HUES64 (cell line): ENCODE data around the gene GRIK1.

Experiments
- H3K27ac ChIP-seq: 2 replicates; pipeline ENCODE4 v1.7.0; 2013; ENCODE audit warnings: low read depth, low read length, inconsistent platforms
- H3K27me3 ChIP-seq: 2 replicates; pipeline ENCODE4 v1.6.1; 2013; ENCODE audit warnings: mild to moderate bottlenecking, low read length; ENCODE audit not compliant: insufficient read depth
- H3K36me3 ChIP-seq: 2 replicates; pipeline ENCODE4 v1.6.1; 2013; ENCODE audit warnings: mild to moderate bottlenecking, low read length; ENCODE audit not compliant: insufficient read depth
- H3K4me1 ChIP-seq: 2 replicates; pipeline ENCODE4 v1.6.1; 2013; ENCODE audit warnings: mild to moderate bottlenecking, low read length, moderate library complexity; ENCODE audit not compliant: insufficient read depth
- H3K4me3 ChIP-seq: 2 replicates; pipeline ENCODE4 v1.5.1; 2013; ENCODE audit warnings: mild to moderate bottlenecking, low read length, moderate library complexity
- H3K9ac ChIP-seq: 2 replicates; pipeline ENCODE4 v1.6.1; 2013; ENCODE audit warnings: mild to moderate bottlenecking, low read depth, low read length
- H3K9me3 ChIP-seq: 2 replicates; pipeline ENCODE4 v1.6.1; 2013; ENCODE audit warnings: low read depth, low read length; ENCODE audit not compliant: insufficient read depth
- WGBS: fragments of 150-250, 120-280 bp; methylation state at CpG from one replicate; pipeline ENCODE4 v1.1.7; 2013; ENCODE audit warnings: missing lambda C conversion rate; 5-methylcytosine and 5-hydroxymethylcytosine counted together

The GRIK1 gene

DNA sequence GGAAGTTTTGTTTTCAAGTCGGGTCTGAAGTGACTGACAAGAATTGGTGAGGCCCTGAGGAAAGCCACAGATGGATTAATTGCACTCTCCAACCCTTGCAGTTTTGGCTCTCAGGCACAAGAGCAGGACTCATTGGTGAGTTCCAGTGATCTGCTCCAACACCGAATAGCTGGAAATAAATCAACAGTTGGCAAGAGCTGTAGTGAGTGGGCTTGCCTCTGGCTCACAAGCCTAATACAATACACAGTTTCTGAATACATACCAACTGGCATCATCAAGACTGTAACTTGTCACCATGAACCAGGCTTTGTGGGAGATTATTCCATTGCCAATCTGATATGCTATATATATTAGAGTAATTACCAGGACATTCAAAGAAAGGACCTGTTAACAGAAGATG is 131.6 kb downstream of the GRIK1 start:
- Histone ChIP-seq H3K9ac (no peak overlapping the region), H3K4me1 (peaks cover 8% of the 10 kb centered on the region), H3K27ac (no peak overlapping the region), H3K36me3 (no peaks in the 10 kb centered on the region), H3K9me3 (no peaks in the 10 kb centered on the region), H3K27me3 (no peaks in the 10 kb centered on the region), H3K4me3 (no peak overlapping the region)
- 90% methylated on average over 2 of the region's 2 CpGs for WGBS

DNA sequence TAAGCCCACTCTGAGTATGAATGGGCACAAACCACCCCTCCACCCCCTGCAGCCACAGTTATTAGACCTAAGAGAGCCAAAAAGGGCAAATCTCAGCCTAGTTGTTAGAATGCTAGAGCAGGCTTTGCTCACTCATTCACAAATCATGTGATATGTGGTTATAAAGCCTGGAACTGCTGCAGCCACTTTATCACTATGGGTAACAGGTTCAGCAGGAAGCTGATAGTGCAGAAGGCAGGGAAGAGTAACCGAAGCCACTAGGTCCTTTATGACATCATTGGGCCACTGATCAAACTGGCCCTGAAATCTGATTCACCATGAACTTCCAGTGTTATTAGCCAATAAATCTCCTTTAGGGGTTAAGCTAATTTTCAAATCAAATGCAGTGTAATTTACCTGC is 134.7 kb downstream of the GRIK1 start:
- Histone ChIP-seq H3K27me3 (no peaks in the 10 kb centered on the region), H3K9ac (no peak overlapping the region), H3K36me3 (no peaks in the 10 kb centered on the region), H3K4me3 (no peak overlapping the region), H3K27ac (no peak overlapping the region), H3K4me1 (peaks cover 9% of the 10 kb centered on the region; the same call in 1 of the 2 replicates), H3K9me3 (no peaks in the 10 kb centered on the region)
- 91% methylated on average over 1 of the region's 1 CpG for WGBS

DNA sequence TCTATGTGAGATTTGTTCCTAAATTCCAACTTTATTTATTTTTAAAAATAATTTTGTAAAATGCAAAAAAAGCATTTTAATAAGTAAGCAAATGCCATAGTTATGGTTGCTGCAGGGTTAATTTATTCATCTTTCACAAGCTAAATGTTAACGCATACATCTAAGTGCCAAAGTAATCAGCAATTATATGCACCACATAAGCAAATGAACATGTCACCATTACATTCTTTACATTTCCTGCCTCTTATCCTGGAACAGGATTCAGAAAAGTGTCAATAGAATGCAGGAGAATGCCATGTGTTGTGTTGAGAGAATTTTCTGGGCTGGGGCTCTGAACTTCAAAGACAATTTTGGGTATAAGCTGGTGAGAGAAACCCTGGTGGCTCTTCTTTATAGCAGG is 136.6 kb downstream of the GRIK1 start:
- Histone ChIP-seq H3K4me3 (no peak overlapping the region), H3K27me3 (no peaks in the 10 kb centered on the region), H3K36me3 (no peaks in the 10 kb centered on the region), H3K4me1 (peaks cover 16% of the 10 kb centered on the region), H3K9me3 (no peaks in the 10 kb centered on the region), H3K27ac (no peak overlapping the region), H3K9ac (no peak overlapping the region)
- WGBS = 100% methylated on average over 1 of the region's 1 CpG

DNA sequence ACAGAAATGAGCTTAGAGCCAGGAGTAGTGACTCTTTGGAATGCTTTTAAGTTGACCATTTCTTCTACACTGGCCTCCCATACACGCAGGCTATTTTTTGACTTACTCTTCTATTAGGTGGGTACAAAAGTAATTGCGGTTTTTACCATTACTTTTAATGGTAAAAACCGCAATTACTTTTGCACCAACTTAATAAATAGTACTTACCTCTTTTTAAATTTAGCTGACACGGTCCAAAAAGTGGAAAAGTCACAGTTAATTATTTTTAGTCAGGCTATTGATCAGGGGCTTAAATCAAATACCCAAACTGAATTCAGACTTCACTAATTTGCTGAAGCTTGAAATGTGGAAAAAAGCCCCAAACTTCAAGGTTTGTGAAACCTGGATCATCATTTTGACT is 138.7 kb downstream of the GRIK1 start:
- Histone ChIP-seq H3K9ac (no peak overlapping the region), H3K4me3 (no peak overlapping the region), H3K36me3 (no peaks in the 10 kb centered on the region), H3K9me3 (no peaks in the 10 kb centered on the region), H3K27me3 (no peaks in the 10 kb centered on the region), H3K27ac (no peak overlapping the region), H3K4me1 (peaks cover 16% of the 10 kb centered on the region)
- WGBS = 96% methylated on average over 3 of the region's 4 CpGs

DNA sequence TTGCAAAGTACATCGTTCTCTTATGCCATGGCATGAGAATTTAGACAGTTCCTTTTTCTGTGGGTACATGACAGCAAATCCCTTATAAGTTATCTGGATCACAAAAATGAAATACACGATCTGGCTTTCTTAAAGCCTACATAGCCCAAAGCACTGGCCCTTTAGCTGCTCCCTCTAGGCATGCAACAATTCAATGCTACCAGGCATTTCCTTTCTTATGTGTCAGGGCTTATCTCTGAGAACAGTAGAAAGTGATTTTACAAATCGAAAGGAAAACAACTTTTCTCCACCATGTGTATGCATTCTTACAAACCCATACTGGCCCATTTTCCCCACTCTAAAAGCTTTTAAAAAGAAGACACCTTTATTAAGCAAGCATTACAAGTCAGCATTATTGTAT is 139.7 kb downstream of the GRIK1 start:
- peaks cover 16% of the 10 kb centered on the region for H3K4me1 ChIP-seq
- H3K27ac ChIP-seq = peak overlapping the region; percentile 28; the same call in 1 of the 2 replicates
- H3K9ac ChIP-seq = no peak overlapping the region
- H3K36me3 ChIP-seq = no peaks in the 10 kb centered on the region
- no peak overlapping the region for H3K4me3 ChIP-seq
- H3K27me3 ChIP-seq = no peaks in the 10 kb centered on the region
- no peaks in the 10 kb centered on the region for H3K9me3 ChIP-seq
- 85% methylated on average over 3 of the region's 3 CpGs for WGBS

DNA sequence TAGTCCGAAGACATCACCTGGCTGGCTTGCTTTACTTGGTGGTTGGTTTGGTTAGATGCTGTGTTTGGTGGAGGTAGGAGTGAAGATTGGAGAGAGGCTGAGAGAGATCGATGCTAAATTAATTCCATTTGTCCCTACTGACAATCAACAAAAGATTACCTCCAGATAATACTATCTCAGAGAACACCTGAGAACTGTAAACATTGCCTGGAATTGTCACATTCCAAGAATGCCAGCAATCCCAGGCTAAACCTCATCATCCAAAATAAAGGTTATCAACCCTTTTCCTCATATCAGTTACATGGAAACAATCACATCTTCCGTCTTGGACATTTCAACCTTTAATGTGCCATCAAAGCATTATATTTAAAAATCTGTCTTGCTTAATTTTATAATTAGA is 141.0 kb downstream of the GRIK1 start:
- Histone ChIP-seq H3K36me3 (no peaks in the 10 kb centered on the region), H3K4me3 (no peak overlapping the region), H3K27ac (no peak overlapping the region), H3K9ac (no peak overlapping the region), H3K9me3 (no peaks in the 10 kb centered on the region), H3K4me1 (peaks cover 16% of the 10 kb centered on the region), H3K27me3 (no peaks in the 10 kb centered on the region)
- 84% methylated on average over 3 of the region's 3 CpGs for WGBS

DNA sequence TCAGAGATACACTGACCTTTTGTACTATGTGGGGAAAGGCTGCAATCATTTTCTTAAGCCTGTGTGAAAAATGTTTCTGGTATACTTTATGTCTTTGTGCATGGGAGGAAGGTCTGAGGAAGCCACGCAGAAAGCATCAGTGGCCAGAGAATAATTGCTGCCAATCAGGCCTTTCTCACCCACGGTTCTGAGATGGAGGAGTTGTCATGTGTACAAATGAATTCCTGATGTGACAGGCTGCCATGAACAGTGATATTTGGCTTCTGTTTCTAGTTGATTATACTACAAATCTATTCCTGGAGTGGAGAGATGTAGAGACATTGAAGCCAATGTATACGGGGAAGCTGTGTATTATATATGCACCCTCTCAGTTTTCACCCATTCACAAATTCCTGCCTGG is 142.6 kb downstream of the GRIK1 start:
- Histone ChIP-seq H3K27me3 (no peaks in the 10 kb centered on the region), H3K9me3 (no peaks in the 10 kb centered on the region), H3K9ac (no peak overlapping the region), H3K4me3 (no peak overlapping the region), H3K36me3 (no peaks in the 10 kb centered on the region), H3K4me1 (peaks cover 21% of the 10 kb centered on the region), H3K27ac (no peak overlapping the region)
- 98% methylated on average over 2 of the region's 3 CpGs for WGBS

DNA sequence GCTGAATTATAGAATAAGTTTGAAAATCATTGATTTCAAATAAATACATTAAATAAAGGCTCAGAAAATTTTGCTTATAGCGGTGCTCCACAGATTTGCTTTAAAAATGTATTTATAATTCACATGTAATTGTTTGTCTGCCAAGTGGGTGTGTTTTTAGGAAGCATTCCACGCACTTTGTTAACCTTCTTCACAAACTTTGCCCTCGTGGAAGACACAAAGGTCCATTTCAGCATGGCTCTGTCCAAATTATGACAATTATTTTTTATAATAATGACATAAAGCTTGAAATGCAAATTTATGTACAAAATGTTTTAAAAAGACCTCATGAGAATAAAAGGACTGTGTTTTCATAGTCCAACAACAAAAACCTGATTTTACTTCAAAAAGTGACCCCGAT is 146.1 kb downstream of the GRIK1 start:
- H3K9ac ChIP-seq = no peak overlapping the region
- 100% methylated on average over 1 of the region's 4 CpGs for WGBS
- no peak overlapping the region for H3K27ac ChIP-seq
- H3K9me3 ChIP-seq = no peaks in the 10 kb centered on the region
- no peak overlapping the region for H3K4me3 ChIP-seq
- no peaks in the 10 kb centered on the region for H3K27me3 ChIP-seq
- no peaks in the 10 kb centered on the region for H3K36me3 ChIP-seq
- H3K4me1 ChIP-seq = peaks cover 7% of the 10 kb centered on the region; the same call in 1 of the 2 replicates

DNA sequence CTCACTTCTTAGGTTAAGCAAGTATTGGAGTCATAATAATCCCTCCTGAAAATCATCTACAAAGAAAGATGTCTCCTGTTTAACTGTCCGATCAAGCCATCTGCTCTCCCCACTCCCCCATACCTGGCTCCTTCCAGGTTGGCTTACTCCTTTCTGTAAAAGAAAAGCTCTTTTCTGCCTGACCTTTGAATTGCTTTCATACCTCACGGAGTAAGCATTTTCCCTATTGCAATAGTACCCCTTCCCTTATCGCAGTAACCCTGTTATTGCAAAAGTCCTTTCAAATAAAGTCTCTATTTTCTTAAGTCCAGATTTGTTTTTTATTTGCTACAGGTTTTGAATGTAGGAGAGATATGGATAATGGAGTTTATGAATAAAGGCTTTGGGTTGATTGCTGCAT is 150.4 kb downstream of the GRIK1 start:
- Histone ChIP-seq H3K4me3 (no peak overlapping the region), H3K27ac (no peak overlapping the region), H3K9me3 (no peaks in the 10 kb centered on the region), H3K4me1 (peaks cover 14% of the 10 kb centered on the region; the same call in 1 of the 2 replicates), H3K9ac (no peak overlapping the region), H3K27me3 (no peaks in the 10 kb centered on the region), H3K36me3 (no peaks in the 10 kb centered on the region)
- 95% methylated on average over 3 of the region's 3 CpGs for WGBS

DNA sequence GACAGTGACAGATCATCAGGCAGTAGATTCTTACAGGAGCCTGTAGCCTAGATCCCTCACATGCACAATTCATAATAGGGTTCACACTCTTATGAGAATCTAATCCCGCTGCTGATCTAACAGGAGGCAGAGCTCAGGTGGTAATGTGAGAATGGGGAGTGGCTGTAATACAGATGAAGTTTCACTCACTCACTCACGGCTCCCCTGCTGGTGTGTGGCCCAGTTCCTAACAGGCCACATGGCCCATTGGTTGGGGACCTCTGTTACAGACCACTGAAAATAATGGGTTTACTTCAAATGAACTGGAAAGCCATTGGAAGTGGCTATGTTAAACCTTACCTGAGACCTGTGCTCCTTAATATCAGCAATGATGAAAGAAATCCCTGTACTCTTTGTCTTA is 151.0 kb downstream of the GRIK1 start:
- no peak overlapping the region for H3K9ac ChIP-seq
- H3K27me3 ChIP-seq = no peaks in the 10 kb centered on the region
- H3K27ac ChIP-seq = no peak overlapping the region
- no peaks in the 10 kb centered on the region for H3K9me3 ChIP-seq
- no peak overlapping the region for H3K4me3 ChIP-seq
- WGBS = 85% methylated on average over 2 of the region's 2 CpGs
- peaks cover 14% of the 10 kb centered on the region; the same call in 1 of the 2 replicates for H3K4me1 ChIP-seq
- H3K36me3 ChIP-seq = no peaks in the 10 kb centered on the region

DNA sequence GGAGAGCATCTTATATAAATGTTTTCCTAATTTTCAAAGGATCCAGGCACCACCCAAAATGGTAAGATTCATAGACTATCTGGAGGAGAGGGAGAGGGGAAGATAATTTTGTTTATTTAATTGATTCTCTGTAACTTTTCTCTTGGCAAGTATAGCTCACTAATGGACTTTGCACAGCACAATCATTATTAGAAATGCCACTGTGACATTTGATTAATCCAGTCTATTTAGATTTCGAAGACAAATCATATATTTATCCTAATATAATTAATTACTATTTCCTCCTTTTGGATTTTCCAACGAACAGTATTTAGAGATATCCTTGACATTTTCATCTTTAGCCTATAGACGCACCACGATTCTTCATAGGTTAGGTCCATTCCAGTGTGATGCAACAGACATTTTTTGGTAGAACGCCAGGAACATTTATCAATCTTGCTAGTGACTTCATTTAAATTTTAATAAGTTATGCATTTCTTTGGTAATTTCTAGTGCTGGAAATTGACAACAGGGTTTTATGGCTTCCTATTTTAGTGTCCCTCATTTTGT is 152.4 kb downstream of the GRIK1 start:
- WGBS = 92% methylated on average over 5 of the region's 5 CpGs
- no peaks in the 10 kb centered on the region for H3K9me3 ChIP-seq

More for the DNA sequence above, 152.4 kb downstream of the GRIK1 start:
- Histone ChIP-seq H3K27me3 (no peaks in the 10 kb centered on the region), H3K27ac (no peak overlapping the region), H3K4me1 (peaks cover 9% of the 10 kb centered on the region; the same call in 1 of the 2 replicates), H3K9ac (no peak overlapping the region), H3K36me3 (no peaks in the 10 kb centered on the region), H3K4me3 (no peak overlapping the region)
